VCaP (cell line): Measurements from ENCODE around the gene IRAK1BP1.
"Not testable (repeated sequence)": the region's sequence is repeated elsewhere in the genome, so short reads cannot be mapped to it uniquely, and the experiment has no call there.

Experiments used
- H3K27ac ChIP-seq: fragments of 450-650 bp; 2 replicates; pipeline ENCODE4 v1.5.1; 2017
- CTCF ChIP-seq: fragments of 450-650 bp; conservative IDR thresholded peaks from 2 replicates; pipeline ENCODE4 v1.5.1; 2017; ENCODE audit warnings: mild to moderate bottlenecking, moderate library complexity

IRAK1BP1 gene

GRCh38 chr6:78836598-78836997 is 30.8 kb upstream of the IRAK1BP1 start:
- no peak for TF ChIP-seq CTCF

GRCh38 chr6:78841111-78841510 is 26.2 kb upstream of the IRAK1BP1 start:
- no peak for TF ChIP-seq CTCF
- H3K27ac ChIP-seq: no peak overlapping the region

More at GRCh38 chr6:78836598-78836997, 30.8 kb upstream of the IRAK1BP1 start:
- H3K27ac ChIP-seq: no peak overlapping the region

- no peak overlapping the region for H3K27ac ChIP-seq
- no peak for TF ChIP-seq CTCF
These were observed 24.4 kb upstream of the IRAK1BP1 start for GRCh38 chr6:78842953-78843352.

GRCh38 chr6:78844899-78845298 is 22.5 kb upstream of the IRAK1BP1 start:
- no peak overlapping the region for H3K27ac ChIP-seq
- TF ChIP-seq CTCF: no peak

- no peak overlapping the region for H3K27ac ChIP-seq
- no peak for TF ChIP-seq CTCF
These were observed 21.8 kb upstream of the IRAK1BP1 start for GRCh38 chr6:78845567-78845966.

GRCh38 chr6:78850621-78851020 is 16.7 kb upstream of the IRAK1BP1 start:
- no peak for TF ChIP-seq CTCF

GRCh38 chr6:78851156-78851555 is 16.2 kb upstream of the IRAK1BP1 start:
- no peak for TF ChIP-seq CTCF
- H3K27ac ChIP-seq: no peak overlapping the region

More at GRCh38 chr6:78850621-78851020, 16.7 kb upstream of the IRAK1BP1 start:
- H3K27ac ChIP-seq: no peak overlapping the region

- no peak for TF ChIP-seq CTCF
- no peak overlapping the region for H3K27ac ChIP-seq
These were observed 12.8 kb upstream of the IRAK1BP1 start for GRCh38 chr6:78854546-78854945.

- H3K27ac ChIP-seq: not testable (repeated sequence)
These were observed 8.9 kb upstream of the IRAK1BP1 start for GRCh38 chr6:78858339-78858938.
